GM23248 (cell line): ENCODE measurements around the gene ATG2A.

Source experiments
- EZH2 ChIP-seq: fragments of 200-600 bp; sonication (generic); IDR thresholded peaks from 2 replicates; pipeline ENCODE4 v1.6.1; 2018; ENCODE audit warnings: antibody characterized with exemption, mild to moderate bottlenecking; ENCODE audit not compliant: insufficient read depth, poor library complexity, severe bottlenecking
- EZH2phosphoT487 ChIP-seq: fragments of 200-600 bp; sonication (generic); IDR thresholded peaks from 2 replicates; pipeline ENCODE4 v1.6.1; 2018; ENCODE audit warnings: antibody characterized with exemption, moderate library complexity, mild to moderate bottlenecking, low read depth; ENCODE audit not compliant: insufficient read depth

- TF ChIP-seq EZH2phosphoT487 (no peak), EZH2 (no peak)
These were observed 12.6 kb upstream of the ATG2A start for GRCh38 chr11:64929625-64930024.
